Fibroblast of pulmonary artery (primary cell): Measurements from ENCODE around the gene CPN2.

Source experiments
- DNase-seq: peaks from one replicate; pipeline ENCODE4 v3.0.0-alpha.2; 2010; ENCODE audit warnings: low read depth
- H3K4me3 ChIP-seq: replicated peaks from 2 replicates; pipeline ENCODE4 v1.5.1; 2011; ENCODE audit warnings: low read depth, mild to moderate bottlenecking, control low read depth, low read length, moderate library complexity
- CTCF ChIP-seq: IDR thresholded peaks from 2 replicates; pipeline ENCODE4 v1.5.1; 2011; ENCODE audit warnings: mild to moderate bottlenecking, control low read depth, low read length, inconsistent platforms; ENCODE audit errors: missing control alignments

Gene CPN2

GRCh38 chr3:194357681-194358080 is 6.6 kb upstream of the CPN2 start:
- no peak for DNase-seq
- no peak for TF ChIP-seq CTCF
- no peak overlapping the region for H3K4me3 ChIP-seq

DNA sequence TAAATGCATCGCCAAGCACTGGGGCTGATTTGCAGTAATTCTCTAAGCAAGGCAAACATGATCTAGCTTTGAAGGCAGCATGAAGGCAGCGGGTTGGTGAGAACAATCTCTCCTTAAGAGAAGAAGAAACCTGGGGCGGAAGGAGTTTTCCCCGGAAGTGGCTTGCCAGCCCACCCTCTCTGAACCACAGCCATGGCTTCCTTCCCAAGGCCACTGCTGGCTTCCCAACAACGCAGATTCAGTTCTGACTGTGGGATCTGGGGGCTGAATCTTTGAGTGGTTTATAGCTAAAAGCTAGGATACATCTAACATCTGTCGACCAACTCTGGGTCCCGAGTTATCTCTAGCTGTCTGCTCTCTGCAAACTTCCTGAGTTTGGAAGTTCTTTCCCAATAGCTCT is 4.3 kb upstream of the CPN2 start:
- no peak overlapping the region for H3K4me3 ChIP-seq
- no peak for DNase-seq

DNA sequence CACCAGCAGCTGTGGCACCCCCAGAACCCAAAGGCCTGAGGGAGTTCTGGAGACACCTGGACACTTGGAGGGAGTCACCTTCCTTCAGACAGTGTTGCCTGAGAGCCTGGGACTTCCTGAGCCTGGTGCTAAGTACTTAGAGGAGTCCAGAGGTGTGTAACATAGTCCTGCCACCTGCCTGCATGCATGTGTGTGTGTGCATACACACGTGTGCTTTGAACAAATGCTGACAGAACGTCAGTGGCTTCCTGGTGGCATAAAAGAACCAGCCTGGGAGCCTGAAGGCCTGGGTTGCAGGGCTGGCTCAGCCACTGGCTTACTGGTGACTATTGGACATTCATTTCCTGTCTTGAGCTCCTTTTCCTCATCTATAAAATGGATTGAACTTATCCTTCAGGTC is 3.2 kb upstream of the CPN2 start:
- no peak for TF ChIP-seq CTCF
- DNase-seq: no peak
- H3K4me3 ChIP-seq: no peak overlapping the region

More for the DNA sequence above, 4.3 kb upstream of the CPN2 start:
- TF ChIP-seq CTCF: no peak

DNA sequence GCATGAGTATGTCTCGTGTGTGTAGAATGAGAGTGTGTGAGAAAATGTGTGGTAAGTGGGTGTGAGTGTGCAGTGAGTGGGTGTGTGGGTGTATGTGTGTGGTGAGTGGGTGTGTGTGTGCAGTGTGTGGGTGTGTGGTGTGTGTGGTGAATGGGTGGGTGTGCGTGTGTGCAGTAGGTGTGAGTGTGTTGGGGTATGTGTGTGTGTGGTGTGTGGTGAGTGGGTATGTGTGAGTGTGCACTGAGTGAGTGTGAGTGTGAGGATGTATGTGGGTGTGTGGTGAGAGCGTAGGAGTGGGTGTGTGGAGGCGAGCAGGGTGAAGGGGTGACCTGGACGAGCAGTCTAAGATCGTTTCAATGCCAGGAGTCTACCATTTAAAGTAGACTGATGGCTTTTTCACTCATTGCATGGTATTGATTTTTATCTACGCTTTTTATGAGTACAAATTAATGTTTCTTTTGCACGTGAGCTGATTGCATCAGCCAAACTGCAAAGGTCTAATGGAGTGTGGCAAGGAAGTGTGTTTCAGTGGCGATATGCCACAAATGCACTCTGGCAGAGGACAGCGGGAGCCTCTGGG is 1.6 kb upstream of the CPN2 start:
- no peak overlapping the region for H3K4me3 ChIP-seq
- TF ChIP-seq CTCF: no peak
- no peak for DNase-seq

DNA sequence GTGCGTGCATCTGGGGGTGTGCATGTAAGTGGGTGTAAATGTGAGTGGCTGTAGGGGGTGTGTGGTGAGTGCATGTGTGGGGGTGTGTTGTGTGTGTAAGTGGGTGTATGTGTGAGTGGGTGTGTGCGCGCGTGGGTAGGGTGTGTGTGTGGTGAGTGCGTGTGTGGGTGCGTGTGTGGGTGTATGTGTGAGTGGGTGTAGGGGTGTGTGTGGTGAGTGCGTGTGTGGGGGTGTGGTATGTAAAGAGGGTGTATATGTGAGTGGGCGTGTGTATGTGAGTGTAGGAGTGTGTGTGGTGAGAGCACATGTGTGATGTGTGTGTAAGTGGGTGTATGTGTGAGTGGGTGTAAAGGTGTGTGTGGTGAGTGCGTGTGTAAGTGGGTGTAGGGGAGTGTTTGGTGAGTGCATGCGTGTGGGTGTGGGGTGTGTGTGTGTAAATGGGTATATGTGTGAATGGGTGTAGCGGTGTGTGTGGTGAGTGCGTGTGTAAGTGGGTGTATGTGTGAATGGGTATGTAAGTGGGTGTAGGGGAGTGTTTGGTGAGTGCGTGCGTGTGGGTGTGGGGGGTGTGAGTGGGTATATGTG is 916 bp upstream of the CPN2 start:
- no peak overlapping the region for H3K4me3 ChIP-seq
- TF ChIP-seq CTCF: no peak
- no peak for DNase-seq

- H3K4me3 ChIP-seq: no peak overlapping the region
- no peak for DNase-seq
- no peak for TF ChIP-seq CTCF
These were observed 429 bp downstream of the CPN2 start for GRCh38 chr3:194350726-194351071.

DNA sequence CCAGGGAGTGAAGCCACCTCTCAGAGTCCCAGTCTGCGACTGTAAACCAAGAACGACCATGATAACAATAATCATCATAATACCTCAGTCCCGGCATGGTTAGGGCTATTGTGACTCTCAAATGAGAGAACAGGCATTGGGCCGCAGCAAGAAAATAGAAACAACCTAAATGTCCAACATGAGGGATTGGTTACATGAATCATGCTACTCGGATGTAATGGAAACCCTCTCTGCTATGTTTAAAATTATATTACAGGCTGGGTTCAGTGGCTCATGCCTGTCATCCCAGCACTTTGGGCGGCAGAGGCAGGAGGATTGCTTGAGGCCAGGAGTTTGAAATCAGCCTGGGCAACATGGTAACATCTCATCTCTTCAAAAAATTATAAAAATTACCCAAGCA is 2.8 kb downstream of the CPN2 start:
- no peak for TF ChIP-seq CTCF
- no peak overlapping the region for H3K4me3 ChIP-seq

More for the DNA sequence above, 2.8 kb downstream of the CPN2 start:
- DNase-seq: no peak
